ENCODE measurements around the gene KRT75.
"Not testable (repeated sequence)": the region's sequence is repeated elsewhere in the genome, so short reads cannot be mapped to it uniquely, and the experiment has no call there.

KRT75 gene

GRCh38 chr12:52414936-52415335 lies 19.2 kb downstream of the KRT75 start:
- H3K4me3 Mint-ChIP-seq: no peak overlapping the region
- H3K36me3 Mint-ChIP-seq (ENCODE audit: low read depth): no peaks in the 10 kb centered on the region
- no peak overlapping the region for H3K27ac Mint-ChIP-seq
- H3K9me3 Mint-ChIP-seq: no peaks in the 10 kb centered on the region
- H3K27me3 Mint-ChIP-seq: peaks cover 6% of the 10 kb centered on the region
- H3K4me1 Mint-ChIP-seq (ENCODE audit: low read depth): peaks cover 5% of the 10 kb centered on the region

DNA sequence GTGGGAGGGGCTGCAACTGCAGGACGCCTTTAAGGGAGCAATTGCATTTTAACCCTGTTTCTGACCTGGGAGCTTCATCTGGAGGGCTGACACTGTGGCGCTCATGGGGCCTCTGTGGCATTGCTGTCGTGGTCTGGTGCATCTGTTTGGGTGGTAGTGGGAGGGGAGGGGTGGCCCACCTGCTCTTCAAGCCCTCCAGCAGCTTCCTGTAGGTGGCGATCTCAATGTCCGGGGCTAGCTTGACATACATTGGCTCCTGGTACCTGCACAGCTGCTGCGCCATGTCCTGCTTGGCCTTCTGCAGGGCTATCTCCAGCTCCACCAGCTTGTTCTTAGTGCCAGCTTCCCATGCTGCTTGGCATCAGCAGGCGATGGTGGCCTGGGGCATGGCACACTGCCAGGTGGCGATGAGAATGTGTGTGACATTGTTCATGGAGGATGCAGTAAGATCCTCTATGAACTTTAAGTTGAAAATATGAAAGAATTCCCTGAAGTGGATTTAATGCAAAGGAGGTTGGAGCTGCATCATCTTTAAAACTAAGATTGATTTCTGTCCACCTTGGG lies 20.3 kb downstream of the KRT75 start:
- no peak overlapping the region for H3K4me3 Mint-ChIP-seq
- H3K27me3 Mint-ChIP-seq: peaks cover 6% of the 10 kb centered on the region

GRCh38 chr12:52413202-52413601 lies 21.0 kb downstream of the KRT75 start:
- Mint-ChIP-seq H3K4me3 (no peak overlapping the region), H3K9me3 (no peaks in the 10 kb centered on the region), H3K27me3 (peaks cover 6% of the 10 kb centered on the region), H3K36me3 (ENCODE audit: low read depth) (no peaks in the 10 kb centered on the region), H3K27ac (no peak overlapping the region), H3K4me1 (ENCODE audit: low read depth) (no peaks in the 10 kb centered on the region)

More for the DNA sequence above, 20.3 kb downstream of the KRT75 start:
- H3K36me3 Mint-ChIP-seq (ENCODE audit: low read depth): no peaks in the 10 kb centered on the region
- H3K4me1 Mint-ChIP-seq (ENCODE audit: low read depth): no peaks in the 10 kb centered on the region
- H3K9me3 Mint-ChIP-seq: no peaks in the 10 kb centered on the region
- no peak overlapping the region for H3K27ac Mint-ChIP-seq

DNA sequence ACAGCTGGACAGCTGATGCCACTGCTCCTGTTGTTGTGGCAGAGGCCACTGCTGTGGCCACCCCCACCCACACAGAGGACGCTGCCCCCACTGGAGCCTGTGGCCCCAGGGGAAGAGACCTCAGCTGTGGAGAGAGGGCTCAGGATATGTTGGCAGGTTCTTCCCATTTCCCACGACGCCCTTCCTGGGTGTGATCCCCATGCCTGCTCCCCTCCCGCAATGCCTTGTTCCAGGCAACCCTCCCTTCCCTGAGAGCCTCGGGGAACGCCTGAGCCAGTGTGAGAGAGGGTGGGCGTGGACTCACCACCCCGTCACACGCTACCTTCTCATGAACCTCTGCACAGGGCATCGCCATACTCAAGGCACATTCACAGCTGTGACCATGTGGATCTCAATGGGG lies 22.4 kb downstream of the KRT75 start:
- Mint-ChIP-seq H3K4me1 (ENCODE audit: low read depth) (no peaks in the 10 kb centered on the region), H3K36me3 (ENCODE audit: low read depth) (no peaks in the 10 kb centered on the region), H3K27me3 (peaks cover 6% of the 10 kb centered on the region), H3K4me3 (no peak overlapping the region), H3K9me3 (no peaks in the 10 kb centered on the region), H3K27ac (no peak overlapping the region)

GRCh38 chr12:52410589-52411248 lies 23.5 kb downstream of the KRT75 start:
- not testable (repeated sequence) for H3K4me3 Mint-ChIP-seq; H3K36me3 Mint-ChIP-seq (ENCODE audit: low read depth); H3K4me1 Mint-ChIP-seq (ENCODE audit: low read depth); H3K27me3 Mint-ChIP-seq; H3K27ac Mint-ChIP-seq; H3K9me3 Mint-ChIP-seq

GRCh38 chr12:52407918-52408317 lies 26.3 kb downstream of the KRT75 start:
- no peak overlapping the region for H3K27ac Mint-ChIP-seq

DNA sequence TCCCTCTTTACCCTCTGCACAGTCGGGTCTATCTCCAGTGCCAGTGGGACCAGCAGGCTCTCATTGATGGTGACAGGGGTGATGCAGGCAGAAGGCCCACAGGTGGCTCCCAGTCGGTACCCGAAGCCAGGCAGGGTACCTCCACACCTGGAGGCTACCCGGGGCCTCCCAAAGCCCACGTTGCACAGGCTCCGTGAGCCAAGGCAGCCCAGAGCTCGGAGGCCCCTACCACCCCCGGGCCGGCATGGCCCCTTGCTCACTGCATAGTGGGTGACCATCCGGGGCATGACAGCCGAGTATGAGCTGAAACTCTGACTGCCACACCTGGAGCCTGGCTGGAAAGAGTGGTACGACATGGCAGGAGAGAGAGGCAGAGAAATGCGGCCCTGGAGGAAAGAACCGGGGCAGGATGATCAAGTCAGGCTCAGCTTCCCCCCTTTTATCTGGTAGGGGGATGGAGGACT lies 28.2 kb downstream of the KRT75 start, which contains the start of gene KRT82:
TSS of gene KRT82 (minus strand) at position 414 of the 464 bp plus-strand sequence. CDS start at position 356, 58 bp downstream.
- Mint-ChIP-seq H3K4me1 (ENCODE audit: low read depth) (no peaks in the 10 kb centered on the region), H3K27ac (no peak within 1 kb of the TSS), H3K36me3 (ENCODE audit: low read depth) (no peaks in the 10 kb centered on the region), H3K9me3 (no peaks in the 10 kb centered on the region), H3K27me3 (no peaks in the 10 kb centered on the region), H3K4me3 (no peak within 1 kb of the TSS)

More at GRCh38 chr12:52407918-52408317, 26.3 kb downstream of the KRT75 start:
- H3K9me3 Mint-ChIP-seq: no peaks in the 10 kb centered on the region
- peaks cover 3% of the 10 kb centered on the region for H3K27me3 Mint-ChIP-seq
- no peak overlapping the region for H3K4me3 Mint-ChIP-seq
- H3K36me3 Mint-ChIP-seq (ENCODE audit: low read depth): no peaks in the 10 kb centered on the region
- no peaks in the 10 kb centered on the region for H3K4me1 Mint-ChIP-seq (ENCODE audit: low read depth)

DNA sequence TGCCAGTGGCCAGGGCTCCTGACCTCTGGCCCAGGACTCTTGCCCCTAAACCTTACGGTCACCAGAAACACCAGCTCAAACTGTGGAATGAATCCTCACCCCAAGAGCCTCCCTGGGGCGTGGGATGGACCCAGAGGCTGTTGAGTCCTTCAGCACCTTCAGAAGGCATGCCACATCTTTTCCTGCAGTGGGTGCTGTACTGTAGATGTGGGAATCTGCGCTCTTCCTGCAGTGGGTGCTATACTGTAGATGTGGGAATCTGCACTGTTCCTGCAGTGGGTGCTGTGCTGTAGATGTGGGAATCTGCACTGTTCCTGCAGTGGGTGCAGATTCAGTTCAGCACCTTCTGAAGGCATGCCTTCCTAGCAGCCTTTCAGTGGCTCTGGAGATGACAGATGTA lies 29.2 kb downstream of the KRT75 start:
- Mint-ChIP-seq H3K4me3 (no peak overlapping the region), H3K36me3 (ENCODE audit: low read depth) (no peaks in the 10 kb centered on the region), H3K4me1 (ENCODE audit: low read depth) (no peaks in the 10 kb centered on the region), H3K27ac (no peak overlapping the region), H3K9me3 (no peaks in the 10 kb centered on the region), H3K27me3 (no peaks in the 10 kb centered on the region)

- Mint-ChIP-seq H3K36me3 (ENCODE audit: low read depth) (no peaks in the 10 kb centered on the region), H3K27ac (no peak overlapping the region), H3K4me1 (ENCODE audit: low read depth) (peaks cover 6% of the 10 kb centered on the region), H3K4me3 (no peak overlapping the region), H3K9me3 (no peaks in the 10 kb centered on the region), H3K27me3 (no peaks in the 10 kb centered on the region)
Observed at GRCh38 chr12:52403561-52403960, 30.6 kb downstream of the KRT75 start.

DNA sequence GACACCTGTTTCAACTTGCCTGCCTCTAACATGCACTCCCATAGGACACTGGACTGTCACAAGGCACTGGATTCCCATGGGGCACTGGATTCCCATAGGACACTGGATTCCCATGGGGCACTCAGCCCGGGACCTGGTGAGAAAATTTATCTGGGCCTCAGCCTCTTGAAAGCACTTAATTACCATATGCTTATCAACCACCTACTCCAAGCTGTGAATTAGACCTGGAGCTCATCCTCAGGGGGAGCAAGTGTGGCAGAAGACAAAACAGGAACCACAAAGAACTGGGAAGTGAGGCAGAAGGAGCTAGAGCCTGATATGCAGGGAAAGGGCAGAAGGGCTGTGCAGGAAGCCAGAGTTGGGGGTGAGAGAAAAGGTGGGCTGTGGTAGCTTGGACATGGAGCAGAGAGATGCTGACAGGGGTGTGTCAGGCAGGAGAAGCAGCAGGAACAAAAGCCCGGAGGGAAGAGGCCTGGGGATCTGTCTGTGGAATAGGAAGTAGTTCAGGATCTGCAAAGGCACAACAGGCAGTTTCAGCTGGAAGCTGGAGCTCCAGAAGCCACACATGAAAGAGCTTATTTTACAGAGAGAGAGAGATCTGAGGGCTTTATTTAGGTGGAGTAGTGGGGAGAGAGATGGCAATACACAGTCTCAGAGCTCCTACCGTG lies 31.2 kb downstream of the KRT75 start:
- no peaks in the 10 kb centered on the region for H3K9me3 Mint-ChIP-seq
- H3K27me3 Mint-ChIP-seq: no peaks in the 10 kb centered on the region
- no peak overlapping the region for H3K27ac Mint-ChIP-seq
- no peaks in the 10 kb centered on the region for H3K36me3 Mint-ChIP-seq (ENCODE audit: low read depth)
- no peak overlapping the region for H3K4me3 Mint-ChIP-seq
- H3K4me1 Mint-ChIP-seq (ENCODE audit: low read depth): peaks cover 7% of the 10 kb centered on the region

DNA sequence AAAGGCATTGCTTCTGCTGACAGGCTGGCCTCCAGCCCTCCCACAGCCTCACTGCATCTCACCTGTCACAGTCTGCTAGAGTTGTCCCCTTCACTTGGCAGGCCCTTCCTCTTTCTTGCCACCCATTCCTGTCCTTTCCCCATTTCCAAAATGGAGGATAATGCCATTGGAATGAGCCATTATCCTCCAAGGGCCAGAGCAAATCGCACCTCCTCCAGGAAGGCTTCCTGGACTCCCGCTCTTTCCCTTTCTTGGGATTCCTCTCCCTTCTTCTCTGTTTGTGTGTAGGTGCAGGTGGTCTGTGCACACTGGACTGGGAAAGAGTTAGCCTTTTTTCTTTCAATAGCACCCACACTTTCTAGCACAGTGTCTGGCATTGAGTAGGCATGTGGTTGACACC lies 31.8 kb downstream of the KRT75 start:
- Mint-ChIP-seq H3K36me3 (ENCODE audit: low read depth) (no peaks in the 10 kb centered on the region), H3K4me1 (ENCODE audit: low read depth) (peaks cover 7% of the 10 kb centered on the region), H3K27ac (no peak overlapping the region), H3K4me3 (no peak overlapping the region), H3K9me3 (no peaks in the 10 kb centered on the region), H3K27me3 (peaks cover 1% of the 10 kb centered on the region)

DNA sequence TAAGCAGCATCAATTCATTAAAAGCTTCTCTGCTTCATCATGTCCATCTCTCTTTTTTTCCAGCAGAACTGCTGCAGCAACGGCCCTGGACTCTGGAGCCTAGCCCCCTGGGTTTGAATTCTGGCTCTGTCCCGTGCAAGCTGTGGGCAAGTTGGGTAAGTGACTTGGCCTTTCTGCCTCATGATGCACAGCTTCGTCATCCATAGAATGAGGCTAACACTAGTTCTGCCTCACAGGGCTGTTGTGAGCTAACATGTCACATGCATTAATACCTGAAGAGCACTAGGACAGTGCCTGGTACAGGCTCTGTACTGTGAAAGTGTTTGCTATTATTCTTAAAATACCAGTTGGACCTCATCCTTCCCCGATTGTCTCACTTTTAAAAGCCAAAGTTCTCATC lies 32.2 kb downstream of the KRT75 start:
- no peak overlapping the region for H3K4me3 Mint-ChIP-seq
- H3K36me3 Mint-ChIP-seq (ENCODE audit: low read depth): no peaks in the 10 kb centered on the region
- no peaks in the 10 kb centered on the region for H3K9me3 Mint-ChIP-seq
- no peak overlapping the region for H3K27ac Mint-ChIP-seq
- H3K4me1 Mint-ChIP-seq (ENCODE audit: low read depth): peaks cover 7% of the 10 kb centered on the region
- H3K27me3 Mint-ChIP-seq: peaks cover 6% of the 10 kb centered on the region

- no peak overlapping the region for H3K4me3 Mint-ChIP-seq
- peaks cover 8% of the 10 kb centered on the region for H3K27me3 Mint-ChIP-seq
- H3K9me3 Mint-ChIP-seq: no peaks in the 10 kb centered on the region
- no peak overlapping the region for H3K27ac Mint-ChIP-seq
- peaks cover 7% of the 10 kb centered on the region for H3K4me1 Mint-ChIP-seq (ENCODE audit: low read depth)
- H3K36me3 Mint-ChIP-seq (ENCODE audit: low read depth): no peaks in the 10 kb centered on the region
Observed at GRCh38 chr12:52401526-52401925, 32.6 kb downstream of the KRT75 start.

DNA sequence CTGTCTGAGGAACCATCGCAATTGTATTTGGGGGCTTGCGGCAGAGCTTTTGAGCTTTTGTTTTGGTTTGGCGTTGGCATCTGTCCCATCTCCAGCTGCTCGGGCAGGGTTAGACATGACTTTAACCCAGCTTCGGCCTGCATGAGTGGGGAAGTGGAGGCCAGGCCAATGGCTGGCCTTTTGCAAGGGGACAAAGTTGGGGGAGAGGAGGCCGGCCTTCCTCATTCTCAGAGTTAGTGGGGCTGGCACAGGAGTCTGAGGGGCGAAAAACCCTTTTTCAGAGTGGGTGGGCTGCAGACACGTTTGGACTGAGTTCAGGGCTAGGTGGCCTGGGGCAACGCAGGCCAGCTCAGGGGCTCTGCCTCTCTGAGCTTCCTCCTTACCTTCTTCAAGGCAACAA lies 33.3 kb downstream of the KRT75 start:
- peaks cover 8% of the 10 kb centered on the region for H3K27me3 Mint-ChIP-seq
- no peak overlapping the region for H3K4me3 Mint-ChIP-seq
- no peak overlapping the region for H3K27ac Mint-ChIP-seq
- H3K4me1 Mint-ChIP-seq (ENCODE audit: low read depth): peaks cover 7% of the 10 kb centered on the region
- no peaks in the 10 kb centered on the region for H3K36me3 Mint-ChIP-seq (ENCODE audit: low read depth)
- H3K9me3 Mint-ChIP-seq: no peaks in the 10 kb centered on the region

- Mint-ChIP-seq H3K4me1 (ENCODE audit: low read depth) (peaks cover 7% of the 10 kb centered on the region), H3K9me3 (no peaks in the 10 kb centered on the region), H3K27ac (no peak overlapping the region), H3K4me3 (no peak overlapping the region), H3K27me3 (peaks cover 8% of the 10 kb centered on the region), H3K36me3 (ENCODE audit: low read depth) (no peaks in the 10 kb centered on the region)
Observed at GRCh38 chr12:52399756-52400155, 34.4 kb downstream of the KRT75 start.
